Measurements from ENCODE around the gene TRAF3IP1. TPM values are rescaled to one million over a fixed set of nuclear protein-coding genes. Genes with fewer than 3 reads are reported as not detected.

TRAF3IP1 gene
- total RNA-seq, 6 experiments from 2014 or later, result 15.7 to 21.7 (median 17.6) TPM

DNA sequence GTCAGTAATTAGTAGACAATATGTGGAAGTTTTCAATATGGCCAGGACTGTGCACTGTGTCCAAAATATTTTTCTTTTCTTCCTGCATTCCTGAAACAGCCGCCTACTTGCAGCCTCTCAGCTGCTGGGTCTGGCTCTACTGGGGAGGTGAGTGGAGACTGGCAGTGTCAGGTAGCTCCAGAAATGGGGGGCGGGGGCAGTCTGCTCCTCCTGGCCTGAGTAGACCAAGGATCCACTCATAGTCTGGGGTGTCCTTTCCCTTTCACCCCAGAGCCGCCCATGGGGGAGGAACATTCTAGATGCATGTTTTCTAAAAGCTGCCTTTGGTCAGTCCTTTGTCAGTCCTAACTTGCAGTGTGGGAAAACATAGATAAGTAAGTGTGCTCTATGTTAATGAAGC lies 23.7 kb downstream of the TRAF3IP1 start:
- DNase-seq, result no peak
- no peak overlapping the region for H3K27ac Mint-ChIP-seq

GRCh38 chr2:238344517-238344916 lies 24.2 kb downstream of the TRAF3IP1 start:
- no peaks in the 10 kb centered on the region; the same call in 1 of the 2 replicates for H3K4me1 Mint-ChIP-seq (ENCODE audit: low read depth)
- DNase-seq, result no peak
- peaks cover 6% of the 10 kb centered on the region; the same call in 1 of the 2 replicates for H3K36me3 Mint-ChIP-seq (ENCODE audit: low read depth)
- H3K4me3 Mint-ChIP-seq, result no peak overlapping the region
- H3K27me3 Mint-ChIP-seq (ENCODE audit: insufficient read depth), result no peaks in the 10 kb centered on the region; the same call in 1 of the 2 replicates
- no peak overlapping the region for H3K27ac Mint-ChIP-seq
- TF ChIP-seq, protein P1, sequence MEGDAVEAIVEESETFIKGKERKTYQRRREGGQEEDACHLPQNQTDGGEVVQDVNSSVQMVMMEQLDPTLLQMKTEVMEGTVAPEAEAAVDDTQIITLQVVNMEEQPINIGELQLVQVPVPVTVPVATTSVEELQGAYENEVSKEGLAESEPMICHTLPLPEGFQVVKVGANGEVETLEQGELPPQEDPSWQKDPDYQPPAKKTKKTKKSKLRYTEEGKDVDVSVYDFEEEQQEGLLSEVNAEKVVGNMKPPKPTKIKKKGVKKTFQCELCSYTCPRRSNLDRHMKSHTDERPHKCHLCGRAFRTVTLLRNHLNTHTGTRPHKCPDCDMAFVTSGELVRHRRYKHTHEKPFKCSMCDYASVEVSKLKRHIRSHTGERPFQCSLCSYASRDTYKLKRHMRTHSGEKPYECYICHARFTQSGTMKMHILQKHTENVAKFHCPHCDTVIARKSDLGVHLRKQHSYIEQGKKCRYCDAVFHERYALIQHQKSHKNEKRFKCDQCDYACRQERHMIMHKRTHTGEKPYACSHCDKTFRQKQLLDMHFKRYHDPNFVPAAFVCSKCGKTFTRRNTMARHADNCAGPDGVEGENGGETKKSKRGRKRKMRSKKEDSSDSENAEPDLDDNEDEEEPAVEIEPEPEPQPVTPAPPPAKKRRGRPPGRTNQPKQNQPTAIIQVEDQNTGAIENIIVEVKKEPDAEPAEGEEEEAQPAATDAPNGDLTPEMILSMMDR (IDR thresholded peaks at IDR 0.05), result no peak
- H3K9me3 Mint-ChIP-seq, result no peaks in the 10 kb centered on the region

More for the DNA sequence above, 23.7 kb downstream of the TRAF3IP1 start:
- Mint-ChIP-seq H3K36me3 (ENCODE audit: low read depth) (peaks cover 2% of the 10 kb centered on the region), H3K4me1 (ENCODE audit: low read depth) (no peaks in the 10 kb centered on the region; the same call in 1 of the 2 replicates), H3K4me3 (no peak overlapping the region), H3K27me3 (ENCODE audit: insufficient read depth) (no peaks in the 10 kb centered on the region; the same call in 1 of the 2 replicates), H3K9me3 (no peaks in the 10 kb centered on the region)
- TF ChIP-seq, protein P1 (IDR thresholded peaks at IDR 0.05), result no peak

GRCh38 chr2:238345297-238345968 lies 25.1 kb downstream of the TRAF3IP1 start:
- no peaks in the 10 kb centered on the region for H3K9me3 Mint-ChIP-seq
- H3K36me3 Mint-ChIP-seq (ENCODE audit: low read depth), result peaks cover 7% of the 10 kb centered on the region; the same call in 1 of the 2 replicates

DNA sequence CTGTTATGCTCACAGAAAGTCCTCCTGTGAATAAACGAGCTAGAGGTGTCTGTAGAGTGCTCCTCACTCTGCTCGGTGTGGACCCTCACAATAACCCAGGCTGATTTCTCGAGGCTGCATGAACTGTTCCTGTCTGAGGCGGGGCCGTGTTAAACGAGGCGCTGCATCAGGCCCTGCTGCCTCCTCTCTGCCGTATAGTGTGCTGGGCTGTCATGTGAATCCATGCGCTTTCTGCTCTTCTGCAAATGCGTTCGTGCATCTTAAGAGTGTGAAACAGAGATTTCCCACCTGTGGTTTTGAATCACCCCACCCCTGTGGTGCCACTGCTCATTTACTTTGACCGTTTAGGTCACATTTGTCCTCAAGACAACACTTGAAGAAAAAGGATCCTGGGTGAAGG lies 26.2 kb downstream of the TRAF3IP1 start:
- H3K27me3 Mint-ChIP-seq (ENCODE audit: insufficient read depth), result no peaks in the 10 kb centered on the region
- H3K27ac Mint-ChIP-seq, result no peak overlapping the region
- no peak for DNase-seq
- H3K4me3 Mint-ChIP-seq, result no peak overlapping the region
- TF ChIP-seq, protein P1 (IDR thresholded peaks at IDR 0.05), result no peak
- no peaks in the 10 kb centered on the region; the same call in 1 of the 2 replicates for H3K4me1 Mint-ChIP-seq (ENCODE audit: low read depth)
- peaks cover 7% of the 10 kb centered on the region; the same call in 1 of the 2 replicates for H3K36me3 Mint-ChIP-seq (ENCODE audit: low read depth)
- no peaks in the 10 kb centered on the region for H3K9me3 Mint-ChIP-seq

More at GRCh38 chr2:238345297-238345968, 25.1 kb downstream of the TRAF3IP1 start:
- H3K4me3 Mint-ChIP-seq, result no peak overlapping the region
- no peak for DNase-seq
- H3K27me3 Mint-ChIP-seq (ENCODE audit: insufficient read depth), result no peaks in the 10 kb centered on the region
- H3K4me1 Mint-ChIP-seq (ENCODE audit: low read depth), result no peaks in the 10 kb centered on the region; the same call in 1 of the 2 replicates
- no peak overlapping the region for H3K27ac Mint-ChIP-seq
- TF ChIP-seq, protein P1 (IDR thresholded peaks at IDR 0.05), result no peak

- no peaks in the 10 kb centered on the region for H3K4me1 Mint-ChIP-seq (ENCODE audit: low read depth)
- DNase-seq, result no peak
Measured at GRCh38 chr2:238350150-238350897, 30.0 kb downstream of the TRAF3IP1 start.

More at GRCh38 chr2:238350150-238350897, 30.0 kb downstream of the TRAF3IP1 start:
- TF ChIP-seq, protein P1 (IDR thresholded peaks at IDR 0.05), result no peak
- Mint-ChIP-seq H3K27ac (no peak overlapping the region), H3K27me3 (ENCODE audit: insufficient read depth) (peaks cover 2% of the 10 kb centered on the region; the same call in 1 of the 2 replicates), H3K36me3 (ENCODE audit: low read depth) (peaks cover 7% of the 10 kb centered on the region; the same call in 1 of the 2 replicates), H3K9me3 (no peaks in the 10 kb centered on the region), H3K4me3 (no peak overlapping the region)

Data from HFFc6 (cell line).